ENCODE data around the gene PDE1A.

The PDE1A gene

GRCh38 chr2:182220335-182220734 is 206.5 kb downstream of the PDE1A start:
- Histone ChIP-seq H3K27ac (replicated peaks) (no peak overlapping the region), H3K27me3 (ENCODE audit: insufficient read depth, poor library complexity, severe bottlenecking) (no peaks in the 10 kb centered on the region), H3K4me3 (replicated peaks; ENCODE audit: insufficient read depth, low read length) (no peak overlapping the region)
- no peak for DNase-seq (ENCODE audit: low read depth in 1 of 2, low spot score in 1 of 2)
- TF ChIP-seq SPI1 (IDR thresholded peaks at IDR 0.05; ENCODE audit: borderline replicate concordance, low read depth) (no peak), CTCF (IDR thresholded peaks at IDR 0.05; ENCODE audit: insufficient read depth, low read length) (no peak), POLR2AphosphoS5 (IDR thresholded peaks at IDR 0.05; ENCODE audit: low read depth) (no peak), GABPA (IDR thresholded peaks at IDR 0.05; ENCODE audit: low read depth) (no peak)
- TF ChIP-seq, protein P1, sequence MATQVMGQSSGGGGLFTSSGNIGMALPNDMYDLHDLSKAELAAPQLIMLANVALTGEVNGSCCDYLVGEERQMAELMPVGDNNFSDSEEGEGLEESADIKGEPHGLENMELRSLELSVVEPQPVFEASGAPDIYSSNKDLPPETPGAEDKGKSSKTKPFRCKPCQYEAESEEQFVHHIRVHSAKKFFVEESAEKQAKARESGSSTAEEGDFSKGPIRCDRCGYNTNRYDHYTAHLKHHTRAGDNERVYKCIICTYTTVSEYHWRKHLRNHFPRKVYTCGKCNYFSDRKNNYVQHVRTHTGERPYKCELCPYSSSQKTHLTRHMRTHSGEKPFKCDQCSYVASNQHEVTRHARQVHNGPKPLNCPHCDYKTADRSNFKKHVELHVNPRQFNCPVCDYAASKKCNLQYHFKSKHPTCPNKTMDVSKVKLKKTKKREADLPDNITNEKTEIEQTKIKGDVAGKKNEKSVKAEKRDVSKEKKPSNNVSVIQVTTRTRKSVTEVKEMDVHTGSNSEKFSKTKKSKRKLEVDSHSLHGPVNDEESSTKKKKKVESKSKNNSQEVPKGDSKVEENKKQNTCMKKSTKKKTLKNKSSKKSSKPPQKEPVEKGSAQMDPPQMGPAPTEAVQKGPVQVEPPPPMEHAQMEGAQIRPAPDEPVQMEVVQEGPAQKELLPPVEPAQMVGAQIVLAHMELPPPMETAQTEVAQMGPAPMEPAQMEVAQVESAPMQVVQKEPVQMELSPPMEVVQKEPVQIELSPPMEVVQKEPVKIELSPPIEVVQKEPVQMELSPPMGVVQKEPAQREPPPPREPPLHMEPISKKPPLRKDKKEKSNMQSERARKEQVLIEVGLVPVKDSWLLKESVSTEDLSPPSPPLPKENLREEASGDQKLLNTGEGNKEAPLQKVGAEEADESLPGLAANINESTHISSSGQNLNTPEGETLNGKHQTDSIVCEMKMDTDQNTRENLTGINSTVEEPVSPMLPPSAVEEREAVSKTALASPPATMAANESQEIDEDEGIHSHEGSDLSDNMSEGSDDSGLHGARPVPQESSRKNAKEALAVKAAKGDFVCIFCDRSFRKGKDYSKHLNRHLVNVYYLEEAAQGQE (IDR thresholded peaks at IDR 0.05; ENCODE audit: insufficient replicate concordance, low read depth), result no peak

DNA sequence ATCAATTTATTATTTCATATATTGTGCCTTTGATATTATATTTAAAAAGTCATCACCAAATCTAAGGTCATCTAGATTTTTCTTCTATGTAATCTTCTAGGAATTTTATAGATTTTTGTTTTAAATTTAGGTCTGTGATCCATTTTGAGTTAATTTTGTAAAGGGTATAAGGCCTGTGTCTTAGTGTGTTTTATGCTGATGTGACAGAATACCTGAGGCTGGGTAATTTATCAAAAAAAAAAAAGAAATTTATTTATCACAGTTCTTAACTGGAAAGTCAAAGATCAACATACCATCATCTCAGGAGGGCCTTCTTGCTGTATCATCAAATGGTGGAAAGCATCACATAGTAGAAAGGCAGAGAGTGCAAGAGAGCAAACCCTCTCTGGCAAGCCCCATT is 216.2 kb downstream of the PDE1A start:
- Histone ChIP-seq H3K4me3 (replicated peaks; ENCODE audit: insufficient read depth, low read length) (no peak overlapping the region), H3K27me3 (ENCODE audit: insufficient read depth, poor library complexity, severe bottlenecking) (no peaks in the 10 kb centered on the region), H3K27ac (replicated peaks) (no peak overlapping the region)
- no peak for DNase-seq (ENCODE audit: low read depth in 1 of 2, low spot score in 1 of 2)
- TF ChIP-seq, protein P1 (IDR thresholded peaks at IDR 0.05; ENCODE audit: insufficient replicate concordance, low read depth), result no peak
- TF ChIP-seq SPI1 (IDR thresholded peaks at IDR 0.05; ENCODE audit: borderline replicate concordance, low read depth), result no peak
- TF ChIP-seq GABPA (IDR thresholded peaks at IDR 0.05; ENCODE audit: low read depth), result no peak
- TF ChIP-seq CTCF (IDR thresholded peaks at IDR 0.05; ENCODE audit: insufficient read depth, low read length), result no peak
- TF ChIP-seq POLR2AphosphoS5 (IDR thresholded peaks at IDR 0.05; ENCODE audit: low read depth), result no peak

DNA sequence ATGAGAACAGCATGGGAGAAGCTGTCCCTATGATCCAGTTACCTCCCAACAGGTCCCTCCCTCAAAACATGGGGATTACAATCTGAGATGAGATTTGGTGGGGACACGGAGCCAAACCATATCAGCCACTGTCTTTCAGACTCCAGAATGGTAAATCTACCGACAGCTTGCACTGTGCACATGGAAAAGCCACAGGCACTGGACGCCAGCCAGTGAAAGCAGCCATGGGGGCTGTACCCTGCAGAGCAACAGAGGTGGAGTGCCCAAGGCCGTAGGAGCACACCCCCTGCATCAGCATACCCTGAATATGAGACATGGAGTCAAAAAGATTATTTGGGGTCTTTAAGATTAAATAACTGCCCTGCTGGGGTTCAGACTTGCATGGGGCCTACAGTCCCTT is 218.4 kb downstream of the PDE1A start:
- TF ChIP-seq SPI1 (IDR thresholded peaks at IDR 0.05; ENCODE audit: borderline replicate concordance, low read depth) (no peak), GABPA (IDR thresholded peaks at IDR 0.05; ENCODE audit: low read depth) (no peak), POLR2AphosphoS5 (IDR thresholded peaks at IDR 0.05; ENCODE audit: low read depth) (no peak), CTCF (IDR thresholded peaks at IDR 0.05; ENCODE audit: insufficient read depth, low read length) (no peak)
- TF ChIP-seq, protein P1 (IDR thresholded peaks at IDR 0.05; ENCODE audit: insufficient replicate concordance, low read depth), result no peak
- H3K27ac ChIP-seq (replicated peaks), result no peak overlapping the region
- DNase-seq (ENCODE audit: low read depth in 1 of 2, low spot score in 1 of 2), result no peak
- H3K27me3 ChIP-seq (ENCODE audit: insufficient read depth, poor library complexity, severe bottlenecking), result no peaks in the 10 kb centered on the region
- no peak overlapping the region for H3K4me3 ChIP-seq (replicated peaks; ENCODE audit: insufficient read depth, low read length)

Measured in HL-60 (cell line).